Astrocyte of the spinal cord (primary cell): ENCODE measurements around the gene MAP3K15.

ENCODE experiments used
- DNase-seq: peaks from one replicate; pipeline ENCODE4 v3.0.0; 2011; ENCODE audit warnings: low read depth, low spot score
- H3K4me3 ChIP-seq: 2 replicates; pipeline ENCODE4 v1.5.1; 2011; ENCODE audit warnings: low read depth, mild to moderate bottlenecking, low read length, moderate library complexity
- CTCF ChIP-seq: IDR thresholded peaks from 2 replicates; pipeline ENCODE4 v1.5.1; 2012; ENCODE audit warnings: low read depth, mild to moderate bottlenecking, low read length, inconsistent platforms
- in situ Hi-C: cut with HindIII; loops from 2 replicates; pipeline ENCODE4 v1.10.0; 2017; ENCODE audit warnings: low sequenced_read_pairs

MAP3K15 gene

GRCh38 chrX:19545651-19546050 lies 30.3 kb upstream of the MAP3K15 start:
- in situ Hi-C loops: no loop called here
- TF ChIP-seq CTCF: no peak
- H3K4me3 ChIP-seq: no peak overlapping the region
- DNase-seq: no peak

- peak; percentile 65 for DNase-seq
- TF ChIP-seq CTCF: peak; percentile 79
- in situ Hi-C loops: no loop called here
- H3K4me3 ChIP-seq: no peak overlapping the region
Observed at GRCh38 chrX:19544693-19545305, 29.5 kb upstream of the MAP3K15 start.

DNA sequence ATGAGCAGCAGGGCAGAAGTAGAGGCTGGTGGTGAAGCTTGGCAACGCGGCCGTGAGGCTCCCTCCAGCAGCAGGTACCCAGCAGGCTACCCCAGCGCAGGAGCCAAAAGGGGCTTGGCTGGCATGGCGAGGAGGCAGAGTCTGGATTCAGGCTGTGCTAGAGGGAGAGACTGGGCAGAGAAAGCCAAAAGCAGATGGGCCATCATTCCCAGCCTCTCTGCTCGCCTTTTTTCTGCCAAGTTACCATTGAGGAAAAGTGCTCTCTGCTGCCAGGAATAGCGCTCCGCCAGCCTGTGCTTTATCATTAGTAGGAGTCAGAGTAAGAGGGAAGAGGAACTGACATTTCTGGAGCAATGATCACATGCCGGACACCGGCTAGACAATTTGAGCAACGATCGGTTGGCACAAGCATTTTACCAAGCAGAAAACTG lies 28.7 kb upstream of the MAP3K15 start:
- no peak overlapping the region for H3K4me3 ChIP-seq
- no peak for TF ChIP-seq CTCF
- no peak for DNase-seq
- in situ Hi-C loops: no loop called here

DNA sequence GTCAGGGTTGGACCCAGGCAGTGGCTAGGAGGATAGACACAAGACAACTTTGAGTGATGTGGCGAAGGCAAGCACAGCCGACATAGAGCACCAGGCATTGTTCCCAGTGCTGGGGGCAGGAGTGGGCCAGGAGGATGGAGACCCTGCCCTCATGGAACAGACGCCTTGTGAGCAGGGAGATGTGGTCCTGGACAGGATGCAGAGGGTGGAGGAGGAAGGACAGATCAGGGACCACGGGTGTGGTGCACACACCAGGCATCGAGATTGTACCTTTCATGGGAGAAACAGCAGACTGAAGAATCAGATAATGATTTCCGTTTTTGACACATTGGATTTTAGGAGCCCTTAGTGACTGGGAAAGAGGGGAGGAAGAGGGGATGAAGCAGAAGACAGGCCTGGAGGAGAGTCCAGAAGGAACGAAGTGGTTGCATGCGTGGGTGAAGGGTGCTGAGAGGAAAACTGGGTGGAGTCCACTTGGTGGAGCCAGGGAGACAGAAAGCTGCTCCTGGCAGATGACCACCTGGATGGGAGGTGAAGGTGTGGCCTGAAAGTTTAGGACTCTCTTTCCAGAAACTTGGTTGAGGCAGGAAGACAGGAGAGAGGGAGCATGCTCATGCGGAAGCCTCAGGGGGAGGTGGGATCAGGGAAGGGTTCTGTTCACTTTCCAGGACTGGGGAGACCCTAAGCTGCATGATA lies 27.9 kb upstream of the MAP3K15 start:
- in situ Hi-C loops: no loop called here

GRCh38 chrX:19541931-19542330 lies 26.6 kb upstream of the MAP3K15 start:
- in situ Hi-C loops: no loop called here

More for the DNA sequence above, 27.9 kb upstream of the MAP3K15 start:
- no peak for DNase-seq
- TF ChIP-seq CTCF: no peak
- no peak overlapping the region for H3K4me3 ChIP-seq

GRCh38 chrX:19541196-19541595 lies 25.9 kb upstream of the MAP3K15 start:
- in situ Hi-C loops: no loop called here
- no peak for TF ChIP-seq CTCF
- H3K4me3 ChIP-seq: no peak overlapping the region
- no peak for DNase-seq

More at GRCh38 chrX:19541931-19542330, 26.6 kb upstream of the MAP3K15 start:
- TF ChIP-seq CTCF: no peak
- no peak for DNase-seq
- no peak overlapping the region for H3K4me3 ChIP-seq
